Measurements from ENCODE around the gene ADAMTS9. TPM values are rescaled to one million over a fixed set of nuclear protein-coding genes. Genes with fewer than 3 reads are reported as not detected.

ADAMTS9 gene
- polyA plus RNA-seq, 1 donor from 2014 or later: 0.32 TPM

GRCh38 chr3:64488939-64489338 lies 198.9 kb downstream of the ADAMTS9 start:
- Histone ChIP-seq H3K4me3 (ENCODE audit: low read length) (peak overlapping the region; percentile 55), H3K36me3 (ENCODE audit: insufficient read depth, low read length) (no peaks in the 10 kb centered on the region), H3K9ac (ENCODE audit: low read length) (peak overlapping the region; percentile 74), H4K20me1 (ENCODE audit: insufficient read depth) (no peaks in the 10 kb centered on the region), H3K27ac (ENCODE audit: low read length) (peak overlapping the region; percentile 97), H3K9me3 (ENCODE audit: low read length) (no peaks in the 10 kb centered on the region), H2AFZ (ENCODE audit: low read depth, low read length) (peak overlapping the region; percentile 40), H3K9me2 (ENCODE audit: insufficient read depth, low read length) (no peaks in the 10 kb centered on the region), H3F3A (ENCODE audit: insufficient read depth, low read length, poor library complexity, severe bottlenecking) (no peaks in the 10 kb centered on the region), H3K79me2 (replicated peaks; ENCODE audit: insufficient read depth, low read length) (no peaks in the 10 kb centered on the region), H3K27me3 (ENCODE audit: insufficient read depth, low read depth, low read length) (no peaks in the 10 kb centered on the region), H3K4me2 (ENCODE audit: low read length) (peak overlapping the region; percentile 56)
- TF ChIP-seq SMC3 (conservative IDR thresholded peaks at IDR 0.05; ENCODE audit: poor library complexity) (no peak), CTCF (IDR thresholded peaks at IDR 0.05; ENCODE audit: poor library complexity, severe bottlenecking) (no peak), EZH2 (IDR thresholded peaks at IDR 0.05; ENCODE audit: borderline replicate concordance, insufficient read depth, low read length, poor library complexity, severe bottlenecking) (no peak), MXI1 (conservative IDR thresholded peaks at IDR 0.05; ENCODE audit: poor library complexity, severe bottlenecking) (no peak), TAF1 (IDR thresholded peaks at IDR 0.05; ENCODE audit: low read depth) (no peak), RAD21 (conservative IDR thresholded peaks at IDR 0.05) (no peak), POLR2AphosphoS5 (IDR thresholded peaks at IDR 0.05) (no peak), EP300 (conservative IDR thresholded peaks at IDR 0.05; ENCODE audit: poor library complexity, severe bottlenecking) (no peak)
- TF ChIP-seq, protein P1, sequence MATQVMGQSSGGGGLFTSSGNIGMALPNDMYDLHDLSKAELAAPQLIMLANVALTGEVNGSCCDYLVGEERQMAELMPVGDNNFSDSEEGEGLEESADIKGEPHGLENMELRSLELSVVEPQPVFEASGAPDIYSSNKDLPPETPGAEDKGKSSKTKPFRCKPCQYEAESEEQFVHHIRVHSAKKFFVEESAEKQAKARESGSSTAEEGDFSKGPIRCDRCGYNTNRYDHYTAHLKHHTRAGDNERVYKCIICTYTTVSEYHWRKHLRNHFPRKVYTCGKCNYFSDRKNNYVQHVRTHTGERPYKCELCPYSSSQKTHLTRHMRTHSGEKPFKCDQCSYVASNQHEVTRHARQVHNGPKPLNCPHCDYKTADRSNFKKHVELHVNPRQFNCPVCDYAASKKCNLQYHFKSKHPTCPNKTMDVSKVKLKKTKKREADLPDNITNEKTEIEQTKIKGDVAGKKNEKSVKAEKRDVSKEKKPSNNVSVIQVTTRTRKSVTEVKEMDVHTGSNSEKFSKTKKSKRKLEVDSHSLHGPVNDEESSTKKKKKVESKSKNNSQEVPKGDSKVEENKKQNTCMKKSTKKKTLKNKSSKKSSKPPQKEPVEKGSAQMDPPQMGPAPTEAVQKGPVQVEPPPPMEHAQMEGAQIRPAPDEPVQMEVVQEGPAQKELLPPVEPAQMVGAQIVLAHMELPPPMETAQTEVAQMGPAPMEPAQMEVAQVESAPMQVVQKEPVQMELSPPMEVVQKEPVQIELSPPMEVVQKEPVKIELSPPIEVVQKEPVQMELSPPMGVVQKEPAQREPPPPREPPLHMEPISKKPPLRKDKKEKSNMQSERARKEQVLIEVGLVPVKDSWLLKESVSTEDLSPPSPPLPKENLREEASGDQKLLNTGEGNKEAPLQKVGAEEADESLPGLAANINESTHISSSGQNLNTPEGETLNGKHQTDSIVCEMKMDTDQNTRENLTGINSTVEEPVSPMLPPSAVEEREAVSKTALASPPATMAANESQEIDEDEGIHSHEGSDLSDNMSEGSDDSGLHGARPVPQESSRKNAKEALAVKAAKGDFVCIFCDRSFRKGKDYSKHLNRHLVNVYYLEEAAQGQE (IDR thresholded peaks at IDR 0.05; ENCODE audit: borderline replicate concordance): no peak

DNA sequence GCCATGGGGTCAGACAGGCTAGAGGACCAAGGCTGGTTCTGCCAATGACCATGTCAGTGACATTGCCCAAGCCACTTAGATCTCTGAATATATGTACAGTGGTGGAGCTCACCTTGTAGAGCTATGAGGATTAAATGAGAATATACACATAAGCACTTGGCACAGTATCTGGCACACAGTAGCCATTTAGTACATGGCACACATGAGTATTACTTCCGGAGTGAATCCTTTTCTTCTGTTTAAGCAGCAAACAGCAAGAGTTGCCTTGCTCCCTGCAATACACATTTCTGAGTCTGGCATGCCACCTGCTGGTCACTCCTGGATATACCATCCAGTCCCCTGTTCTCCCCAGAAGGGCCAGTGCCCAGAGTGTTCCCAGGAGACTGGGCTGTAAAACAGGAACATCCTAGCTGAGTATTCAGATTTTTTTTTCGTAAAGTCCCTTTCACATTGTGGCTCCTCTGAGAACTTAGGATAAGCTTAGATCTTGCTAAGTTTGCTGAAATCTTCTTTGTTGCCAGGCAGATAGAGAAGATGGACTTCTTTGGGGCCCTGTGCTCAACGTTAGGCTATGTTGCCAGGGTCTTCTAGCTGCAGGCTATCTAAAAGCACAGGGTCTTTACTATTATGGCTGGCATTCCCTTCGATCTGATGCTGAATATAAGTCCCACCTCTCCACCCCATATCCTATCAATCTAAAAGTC lies 203.4 kb downstream of the ADAMTS9 start:
- no peaks in the 10 kb centered on the region for H3K79me2 ChIP-seq (replicated peaks; ENCODE audit: insufficient read depth, low read length)
- H4K20me1 ChIP-seq (ENCODE audit: insufficient read depth): no peaks in the 10 kb centered on the region
- H3K9me3 ChIP-seq (ENCODE audit: low read length): no peaks in the 10 kb centered on the region
- no peaks in the 10 kb centered on the region for H3K36me3 ChIP-seq (ENCODE audit: insufficient read depth, low read length)
- no peaks in the 10 kb centered on the region for H3F3A ChIP-seq (ENCODE audit: insufficient read depth, low read length, poor library complexity, severe bottlenecking)
- no peak overlapping the region for H3K4me2 ChIP-seq (ENCODE audit: low read length)
- peak overlapping the region; percentile 24 for H3K9ac ChIP-seq (ENCODE audit: low read length)
- TF ChIP-seq SMC3 (conservative IDR thresholded peaks at IDR 0.05; ENCODE audit: poor library complexity) (peak; percentile 100), CTCF (IDR thresholded peaks at IDR 0.05; ENCODE audit: poor library complexity, severe bottlenecking) (peak; percentile 97), POLR2AphosphoS5 (IDR thresholded peaks at IDR 0.05) (no peak), EZH2 (IDR thresholded peaks at IDR 0.05; ENCODE audit: borderline replicate concordance, insufficient read depth, low read length, poor library complexity, severe bottlenecking) (no peak), MXI1 (conservative IDR thresholded peaks at IDR 0.05; ENCODE audit: poor library complexity, severe bottlenecking) (no peak), EP300 (conservative IDR thresholded peaks at IDR 0.05; ENCODE audit: poor library complexity, severe bottlenecking) (no peak), TAF1 (IDR thresholded peaks at IDR 0.05; ENCODE audit: low read depth) (no peak), RAD21 (conservative IDR thresholded peaks at IDR 0.05) (peak; percentile 100)
- TF ChIP-seq, protein P1 (IDR thresholded peaks at IDR 0.05; ENCODE audit: borderline replicate concordance): no peak
- no peak overlapping the region for H2AFZ ChIP-seq (ENCODE audit: low read depth, low read length)
- no peak overlapping the region for H3K4me3 ChIP-seq (ENCODE audit: low read length)
- no peaks in the 10 kb centered on the region for H3K9me2 ChIP-seq (ENCODE audit: insufficient read depth, low read length)
- H3K27me3 ChIP-seq (ENCODE audit: insufficient read depth, low read depth, low read length): no peaks in the 10 kb centered on the region
- no peak overlapping the region for H3K27ac ChIP-seq (ENCODE audit: low read length)
